ENCODE data around the gene GZF1. TPM values are rescaled to one million over a fixed set of nuclear protein-coding genes. Genes with fewer than 3 reads are reported as not detected.

The GZF1 gene
- total RNA-seq, 1 donor from 2014 or later = 16.6 TPM

Other genes starting within 250 kb of the GZF1 start
- 38.5 and 61.9 TPM in 2 replicates for gene NXT1, start 11.4 kb upstream of the GZF1 start, total RNA-seq
- 9.9 and 10.8 TPM in 2 replicates for gene NAPB, start 59.3 kb downstream of the GZF1 start, total RNA-seq
- not detected in 2 replicates for gene CSTL1, start 77.5 kb downstream of the GZF1 start, total RNA-seq
- not detected in 2 replicates for gene CST11, start 90.7 kb downstream of the GZF1 start, total RNA-seq
- gene CST8, start 128.9 kb downstream of the GZF1 start, total RNA-seq = not detected in 2 replicates
- not detected in 2 replicates for gene CST9L, start 206.3 kb downstream of the GZF1 start, total RNA-seq
- not detected in 2 replicates for gene CST9, start 243.7 kb downstream of the GZF1 start, total RNA-seq